Measurements from ENCODE around the gene PHF2.

Gene PHF2

DNA sequence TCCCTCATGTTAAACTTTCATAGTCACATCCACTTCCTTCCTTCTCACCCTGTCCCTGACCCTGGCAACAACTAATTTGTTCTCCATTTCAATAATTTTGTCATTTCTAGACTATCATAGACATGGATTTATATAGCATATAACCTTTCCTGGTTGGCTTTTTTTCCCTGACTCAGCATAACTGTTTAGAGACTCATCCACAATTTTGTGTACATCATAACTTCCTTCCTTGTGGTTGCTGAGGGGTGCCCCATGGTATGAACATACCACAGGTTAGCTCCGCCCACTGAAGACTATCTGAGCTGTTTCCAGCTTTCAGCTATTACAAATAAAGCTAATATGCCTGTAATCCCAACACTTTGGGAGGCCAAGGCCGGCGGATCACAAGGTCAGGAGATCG is 137.3 kb downstream of the PHF2 start:
- no peak for DNase-seq

DNA sequence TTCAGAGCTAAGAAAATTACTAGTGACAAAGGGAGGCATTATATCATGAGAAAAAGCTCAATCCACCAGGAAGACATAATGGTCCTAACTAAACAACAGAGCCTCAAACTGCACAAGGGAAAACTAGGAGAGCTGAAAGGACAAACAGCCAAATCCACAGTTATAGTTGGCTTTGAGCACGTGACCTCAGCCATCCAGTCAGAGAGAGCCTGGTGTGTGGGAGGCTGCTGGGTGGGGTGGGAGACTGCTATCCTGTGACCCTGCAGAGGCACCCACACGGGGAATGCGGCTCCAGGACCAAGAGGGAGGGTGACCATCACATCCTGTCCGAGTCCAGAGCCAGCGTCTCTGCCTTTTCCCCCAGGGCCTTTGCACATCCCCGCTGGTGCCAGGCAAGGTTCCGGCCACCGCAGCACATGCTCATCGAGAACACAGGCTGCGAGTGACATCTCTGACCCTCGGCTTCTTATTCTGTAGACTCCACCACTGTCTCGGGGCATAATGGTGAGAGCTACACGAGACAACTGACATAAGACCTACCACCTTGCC is 145.1 kb downstream of the PHF2 start:
- DNase-seq: no peak

DNA sequence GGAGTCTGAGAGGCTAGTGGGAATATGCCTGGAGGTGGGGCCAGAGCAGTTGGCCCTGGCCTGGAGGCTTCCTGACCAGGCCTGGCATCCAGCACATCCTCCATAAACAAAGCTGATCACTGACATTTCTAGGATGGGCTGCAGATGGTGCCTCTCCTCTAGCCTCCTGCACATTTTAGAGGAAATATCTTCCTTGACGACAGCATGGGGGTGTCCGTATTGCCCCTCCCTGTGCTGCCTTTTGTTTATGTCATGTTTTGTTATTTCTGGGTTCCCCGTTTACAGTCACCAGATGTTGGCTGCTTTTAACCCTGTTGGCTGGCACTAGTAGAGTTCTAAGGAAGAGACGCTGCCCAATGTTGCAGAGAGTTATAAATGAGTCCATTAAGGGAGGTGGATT is 148.5 kb downstream of the PHF2 start:
- no peak for DNase-seq

DNA sequence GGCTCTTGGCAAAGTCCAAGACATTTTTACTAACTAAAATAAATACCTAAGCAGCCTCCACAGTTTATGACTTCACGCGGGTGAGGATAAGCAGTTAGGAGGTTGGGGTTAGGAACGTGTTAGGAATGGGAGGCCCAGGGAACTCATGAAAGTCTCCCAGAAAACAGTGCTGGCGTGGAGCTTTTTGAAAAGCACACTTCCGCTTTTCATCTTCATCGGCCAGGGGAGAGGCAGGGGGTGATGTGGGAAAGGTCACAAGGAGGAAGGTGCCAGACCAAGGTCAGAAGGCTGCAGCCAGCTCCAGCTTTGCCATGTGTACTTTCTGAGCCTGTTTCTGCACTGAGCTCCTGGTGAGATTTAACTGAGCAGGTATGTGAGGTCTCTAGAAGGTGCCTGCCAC is 149.0 kb downstream of the PHF2 start:
- no peak for DNase-seq

DNA sequence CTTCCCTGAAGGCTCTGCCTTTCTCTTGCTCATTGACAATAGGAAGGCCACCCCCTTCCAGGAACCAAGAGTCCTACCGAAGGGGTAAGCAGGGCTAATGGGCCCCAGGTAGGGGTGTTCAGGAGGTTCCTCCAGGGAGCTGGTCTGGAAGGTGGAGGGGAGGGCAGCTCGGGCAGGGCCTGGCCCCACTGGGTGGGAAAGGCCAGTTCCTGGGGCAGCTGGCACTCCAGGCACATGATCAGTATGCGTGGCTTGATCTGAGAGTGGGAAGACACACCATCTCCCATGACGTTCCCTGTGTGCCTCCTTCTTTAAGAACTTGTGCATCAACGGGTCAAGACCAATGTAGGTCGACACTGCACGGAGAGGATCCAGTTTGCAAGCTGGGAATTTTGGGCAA is 149.8 kb downstream of the PHF2 start:
- DNase-seq: no peak

Data from NCI-H1092 treated with DMSO at 0.1 percent for 48 hours (cell line).